Stimulated activated naive CD8-positive, alpha-beta T cell treated with anti-CD3 and anti-CD28 coated beads, Interleukin-15, amount 100 ng/mL, for 72 hours (primary cell): Measurements from ENCODE around the gene FOXN3.
A peak's percentile ranks its signal among the peaks of the same experiment; 100 is the strongest.
"Not testable (repeated sequence)": the region's sequence is repeated elsewhere in the genome, so short reads cannot be mapped to it uniquely, and the experiment has no call there.

Experiments used
- ATAC-seq: fragments of 150-1000 bp; cut with Tn5 transposase; 2 replicates; pipeline ENCODE4 v1.10.0; 2021; ENCODE audit warnings: mild to moderate bottlenecking, moderate library complexity
- DNase-seq, 2 donors: peaks; one replicate each; pipeline ENCODE4 v3.0.0; 2021 to 2022
- H3K27ac Mint-ChIP-seq, 2 donors: one replicate each; pipeline ENCODE4 v1.8.0; 2022; ENCODE audit warnings: mild to moderate bottlenecking in 2 of 2, mixed read lengths in 2 of 2, moderate library complexity in 2 of 2
- H3K27me3 Mint-ChIP-seq: one replicate; pipeline ENCODE4 v1.8.0; 2022; ENCODE audit warnings: mixed read lengths
- H3K4me1 Mint-ChIP-seq: one replicate; pipeline ENCODE4 v1.8.0; 2022; ENCODE audit warnings: mild to moderate bottlenecking, mixed read lengths
- H3K4me3 Mint-ChIP-seq, 2 donors: one replicate each; pipeline ENCODE4 v1.8.0; 2022; ENCODE audit warnings: mild to moderate bottlenecking in 2 of 2, mixed read lengths in 2 of 2, moderate library complexity in 1 of 2
- H3K9me3 Mint-ChIP-seq, 2 donors: one replicate each; pipeline ENCODE4 v1.8.0; 2022; ENCODE audit warnings: mixed read lengths in 2 of 2

Gene FOXN3

DNA sequence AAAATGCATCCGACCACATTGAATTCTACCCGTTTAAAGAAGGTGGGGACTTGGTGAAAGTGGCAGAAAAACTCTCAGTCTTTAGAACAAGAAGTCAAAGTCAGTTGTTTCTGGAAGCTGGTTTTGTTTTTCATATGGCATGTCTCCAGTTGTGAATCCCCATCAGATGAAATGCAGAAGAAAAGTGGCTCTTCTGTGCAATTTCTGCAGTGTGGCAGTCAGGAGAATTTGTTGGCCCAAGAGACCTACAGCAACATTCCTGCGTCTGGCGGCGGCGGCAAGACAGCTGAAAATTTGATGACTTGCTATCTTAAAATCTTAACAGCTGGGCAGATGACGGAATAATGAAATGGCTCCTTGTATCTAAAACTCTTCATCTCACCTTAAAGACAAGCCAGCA lies 201.5 kb downstream of the FOXN3 start:
- Mint-ChIP-seq H3K27ac (peak overlapping the region in 1 of 2 donors; percentile 28), H3K4me3 (no peak overlapping the region), H3K27me3 (no peaks in the 10 kb centered on the region), H3K9me3 (no peaks in the 10 kb centered on the region), H3K4me1 (peaks cover 18% of the 10 kb centered on the region)
- DNase-seq (no peak), ATAC-seq (no peak)

DNA sequence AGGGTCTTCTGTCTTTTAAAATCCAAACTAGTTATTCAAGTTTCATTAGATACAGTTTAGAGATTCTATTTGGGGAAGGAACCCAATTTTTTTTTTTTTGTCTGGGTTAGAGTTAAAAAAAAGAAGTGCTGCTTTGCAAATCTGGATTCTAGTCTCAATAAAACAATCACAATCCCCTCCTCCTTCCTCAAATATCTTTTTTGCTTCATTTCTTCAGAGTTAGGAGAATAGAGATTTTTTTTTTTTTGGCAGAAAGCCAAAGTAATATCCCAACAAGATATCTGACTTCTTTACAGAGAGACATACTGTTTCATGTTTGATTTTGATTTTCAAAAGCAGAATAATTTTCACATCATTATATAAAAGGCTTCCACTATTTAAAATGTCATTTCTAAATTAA lies 201.9 kb downstream of the FOXN3 start:
- Mint-ChIP-seq H3K4me1 (peaks cover 17% of the 10 kb centered on the region), H3K4me3 (no peak overlapping the region), H3K27me3 (no peaks in the 10 kb centered on the region), H3K9me3 (no peaks in the 10 kb centered on the region), H3K27ac (no peak overlapping the region)
- DNase-seq (no peak), ATAC-seq (no peak)

DNA sequence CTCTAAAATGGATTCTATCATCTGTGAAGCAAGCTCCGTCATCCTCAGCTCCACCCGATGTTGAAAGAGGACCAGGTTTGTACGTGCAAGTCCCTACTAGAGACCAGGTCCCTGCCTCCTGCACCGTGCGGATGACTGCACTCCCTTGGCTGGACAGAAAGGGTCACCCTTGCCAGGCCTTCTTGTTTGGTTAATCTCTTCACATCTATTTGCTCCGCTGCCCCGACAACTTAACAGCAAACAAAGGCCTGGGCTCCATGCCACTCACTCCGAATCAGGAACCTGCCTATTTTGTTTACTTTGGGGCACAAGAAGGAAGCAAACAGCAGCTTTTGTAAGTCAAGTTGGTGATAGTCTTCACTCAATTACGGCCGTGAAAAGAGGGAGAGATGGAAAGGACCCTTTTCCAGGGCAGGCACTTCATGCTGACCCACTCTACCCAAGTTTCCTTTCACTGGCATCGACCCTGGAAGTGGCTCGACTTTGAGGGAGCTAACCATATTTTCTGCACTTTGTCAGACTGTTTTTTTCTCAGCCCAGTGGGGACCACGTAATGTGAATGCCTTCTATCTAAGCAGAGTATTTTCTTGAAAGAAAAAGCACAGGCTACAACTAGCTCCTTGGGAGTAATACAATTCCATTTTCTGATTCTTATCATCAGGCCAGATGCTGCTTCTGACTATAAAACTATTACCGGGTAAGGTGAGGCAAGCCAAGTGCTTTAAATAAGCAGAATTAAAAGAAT lies 202.6 kb downstream of the FOXN3 start:
- no peaks in the 10 kb centered on the region for H3K9me3 Mint-ChIP-seq
- H3K27me3 Mint-ChIP-seq = no peaks in the 10 kb centered on the region
- peak overlapping the region in 1 of 2 donors; percentile 73 for H3K27ac Mint-ChIP-seq
- H3K4me1 Mint-ChIP-seq = peaks cover 17% of the 10 kb centered on the region
- ATAC-seq (no peak), DNase-seq (no peak)
- H3K4me3 Mint-ChIP-seq = no peak overlapping the region

DNA sequence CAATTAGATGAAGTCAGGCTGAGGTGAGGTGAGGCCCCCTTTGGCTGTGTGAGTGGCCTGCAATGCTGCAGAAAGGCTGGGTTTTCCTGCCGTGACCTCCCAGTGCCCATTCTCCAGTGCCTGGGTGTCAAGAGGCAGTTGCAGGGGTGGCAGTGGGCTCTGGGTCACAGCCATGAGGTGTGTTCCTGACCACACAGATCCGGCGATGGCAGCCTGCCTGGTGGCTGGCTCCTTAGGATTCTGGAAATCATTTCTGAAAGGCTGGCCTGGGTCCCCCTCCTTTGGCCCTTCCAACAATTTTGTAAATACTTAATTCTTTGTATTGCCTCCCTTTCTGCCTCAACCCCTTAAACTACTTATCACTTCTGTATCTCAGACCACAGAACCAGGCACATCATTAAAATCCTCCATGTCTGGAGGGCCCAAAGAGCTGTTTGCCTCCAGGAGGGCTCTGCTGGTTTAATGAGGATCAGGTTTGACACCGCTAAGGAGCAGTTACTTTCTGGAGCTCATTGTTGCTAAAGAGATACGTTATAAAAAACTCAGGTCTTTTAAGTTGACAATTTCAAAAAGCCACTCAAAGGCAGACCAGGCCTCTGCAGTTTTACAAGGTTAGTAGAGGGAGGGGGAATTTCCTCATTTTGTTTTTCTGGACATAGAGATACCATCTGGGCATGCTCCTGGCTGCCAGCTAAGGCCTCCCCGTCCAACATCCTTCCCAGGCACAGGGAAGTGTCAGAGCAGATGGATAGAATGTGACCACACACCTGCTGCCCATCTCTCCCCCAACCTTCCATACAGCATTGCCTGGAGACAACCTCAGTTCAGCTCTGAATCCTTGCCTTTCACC lies 204.4 kb downstream of the FOXN3 start:
- no peak for DNase-seq
- ATAC-seq = no peak
- Mint-ChIP-seq H3K27ac (peak overlapping the region in 1 of 2 donors; percentile 82), H3K4me3 (no peak overlapping the region), H3K4me1 (peaks cover 23% of the 10 kb centered on the region), H3K9me3 (no peaks in the 10 kb centered on the region), H3K27me3 (no peaks in the 10 kb centered on the region)

DNA sequence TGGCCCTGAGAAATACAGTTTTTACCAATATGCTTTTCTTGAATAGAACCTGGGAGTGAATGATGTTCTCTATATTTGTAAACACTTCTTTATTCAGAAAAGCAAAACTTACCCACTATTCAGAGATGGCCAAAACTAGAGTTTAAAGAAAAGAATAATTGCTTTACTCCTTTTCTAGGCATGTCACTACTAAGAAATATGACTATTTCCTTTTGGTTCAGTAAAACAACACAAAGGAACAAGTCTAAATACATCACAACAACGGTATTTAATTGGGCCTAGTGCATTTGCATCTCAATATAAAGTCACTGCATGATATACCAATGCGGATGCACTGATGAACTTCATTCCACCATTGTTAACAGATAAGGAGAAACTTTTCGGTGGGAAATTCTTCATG lies 207.5 kb downstream of the FOXN3 start:
- ATAC-seq (no peak), DNase-seq (no peak)
- Mint-ChIP-seq H3K4me3 (no peak overlapping the region), H3K4me1 (peaks cover 27% of the 10 kb centered on the region), H3K27me3 (no peaks in the 10 kb centered on the region), H3K27ac (no peak overlapping the region), H3K9me3 (no peaks in the 10 kb centered on the region)

DNA sequence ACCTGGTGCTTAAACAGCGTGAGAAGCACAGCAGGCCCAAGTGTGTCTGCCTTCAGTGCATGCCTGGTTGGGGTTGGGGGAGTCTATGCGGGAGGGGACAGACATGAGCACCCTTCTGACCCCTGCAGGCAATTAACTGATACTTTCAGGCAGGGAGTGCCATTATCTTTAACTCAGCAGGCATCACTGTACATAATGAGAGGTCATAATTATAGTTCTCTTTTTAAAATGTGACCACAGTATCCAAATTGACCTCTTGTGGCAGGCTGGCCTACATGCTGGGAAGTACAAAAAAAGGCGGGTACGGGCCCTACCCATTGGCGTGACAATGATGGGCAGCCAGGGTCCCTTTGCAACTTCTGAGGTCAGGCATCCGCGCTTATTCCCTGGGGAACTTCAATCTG lies 209.1 kb downstream of the FOXN3 start:
- Mint-ChIP-seq H3K9me3 (no peaks in the 10 kb centered on the region), H3K27me3 (no peaks in the 10 kb centered on the region), H3K27ac (no peak overlapping the region), H3K4me3 (no peak overlapping the region), H3K4me1 (peaks cover 35% of the 10 kb centered on the region)
- DNase-seq (no peak), ATAC-seq (no peak)

DNA sequence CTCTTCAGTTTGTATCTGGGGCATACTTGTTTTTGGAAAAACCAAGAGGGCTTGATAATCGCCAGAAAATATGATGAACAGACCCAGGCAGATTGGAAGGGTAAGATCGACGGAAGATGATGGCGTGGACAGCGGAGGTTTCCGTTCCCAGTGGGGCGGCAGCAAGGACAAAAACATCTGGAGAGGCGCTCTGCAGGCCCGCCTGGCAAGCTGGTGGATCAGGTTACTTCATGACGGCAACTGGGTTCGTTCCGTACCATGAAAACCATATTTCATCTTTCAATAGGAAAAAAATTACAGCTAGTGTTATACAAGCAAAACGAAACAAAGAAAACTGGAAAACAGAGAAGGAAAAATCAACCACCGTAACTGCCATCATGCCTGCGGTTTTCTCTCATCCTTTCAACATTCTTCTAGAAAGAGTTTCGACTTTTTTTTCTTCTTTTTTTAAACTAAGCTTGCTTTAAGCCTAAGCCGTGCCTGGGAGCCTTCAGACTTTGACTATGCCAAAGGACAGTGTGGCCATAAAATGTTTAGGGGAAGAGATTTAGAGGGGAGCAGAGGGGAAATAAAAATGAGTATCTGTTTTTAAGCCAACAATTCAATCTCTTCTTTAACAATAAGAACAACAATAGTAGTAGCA lies 210.5 kb downstream of the FOXN3 start:
- H3K9me3 Mint-ChIP-seq = no peaks in the 10 kb centered on the region
- H3K27me3 Mint-ChIP-seq = no peaks in the 10 kb centered on the region
- peak overlapping the region in 1 of 2 donors; percentile 73 for H3K27ac Mint-ChIP-seq
- DNase-seq (no peak), ATAC-seq (no peak)
- H3K4me1 Mint-ChIP-seq = peaks cover 48% of the 10 kb centered on the region
- H3K4me3 Mint-ChIP-seq = no peak overlapping the region

DNA sequence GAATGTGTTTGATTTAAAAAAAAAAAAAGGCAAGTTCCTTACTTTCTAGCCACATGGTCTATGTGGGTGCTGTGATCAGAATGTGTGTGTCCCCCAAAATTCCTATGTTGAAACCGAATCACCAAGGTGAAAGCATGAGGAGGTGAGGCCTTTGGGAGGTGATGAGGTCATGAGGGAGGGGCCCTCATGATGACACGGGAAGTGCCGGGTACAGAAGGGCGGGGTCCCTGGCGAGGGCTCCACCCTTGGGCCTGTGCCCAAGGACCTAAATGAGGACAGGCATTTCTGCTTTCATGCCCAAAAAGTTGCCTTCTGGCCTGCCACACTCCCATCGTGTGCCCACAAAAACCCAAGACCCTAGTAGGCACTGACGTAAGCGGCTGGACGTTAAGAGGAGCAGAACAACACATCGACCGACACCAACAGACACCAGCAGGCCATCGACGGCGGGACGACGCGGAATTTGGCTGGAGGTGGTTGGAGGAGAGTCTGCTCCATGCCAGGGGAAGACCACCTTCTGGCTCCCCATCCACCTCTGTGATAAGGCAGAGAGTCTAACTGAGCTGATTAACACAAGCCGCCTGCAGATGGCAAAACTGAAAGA lies 211.8 kb downstream of the FOXN3 start:
- DNase-seq (no peak), ATAC-seq (no peak)
- peak overlapping the region in 1 of 2 donors; percentile 19 for H3K27ac Mint-ChIP-seq
- H3K27me3 Mint-ChIP-seq = no peaks in the 10 kb centered on the region
- no peak overlapping the region for H3K4me3 Mint-ChIP-seq
- H3K9me3 Mint-ChIP-seq = no peaks in the 10 kb centered on the region
- H3K4me1 Mint-ChIP-seq = peaks cover 60% of the 10 kb centered on the region

DNA sequence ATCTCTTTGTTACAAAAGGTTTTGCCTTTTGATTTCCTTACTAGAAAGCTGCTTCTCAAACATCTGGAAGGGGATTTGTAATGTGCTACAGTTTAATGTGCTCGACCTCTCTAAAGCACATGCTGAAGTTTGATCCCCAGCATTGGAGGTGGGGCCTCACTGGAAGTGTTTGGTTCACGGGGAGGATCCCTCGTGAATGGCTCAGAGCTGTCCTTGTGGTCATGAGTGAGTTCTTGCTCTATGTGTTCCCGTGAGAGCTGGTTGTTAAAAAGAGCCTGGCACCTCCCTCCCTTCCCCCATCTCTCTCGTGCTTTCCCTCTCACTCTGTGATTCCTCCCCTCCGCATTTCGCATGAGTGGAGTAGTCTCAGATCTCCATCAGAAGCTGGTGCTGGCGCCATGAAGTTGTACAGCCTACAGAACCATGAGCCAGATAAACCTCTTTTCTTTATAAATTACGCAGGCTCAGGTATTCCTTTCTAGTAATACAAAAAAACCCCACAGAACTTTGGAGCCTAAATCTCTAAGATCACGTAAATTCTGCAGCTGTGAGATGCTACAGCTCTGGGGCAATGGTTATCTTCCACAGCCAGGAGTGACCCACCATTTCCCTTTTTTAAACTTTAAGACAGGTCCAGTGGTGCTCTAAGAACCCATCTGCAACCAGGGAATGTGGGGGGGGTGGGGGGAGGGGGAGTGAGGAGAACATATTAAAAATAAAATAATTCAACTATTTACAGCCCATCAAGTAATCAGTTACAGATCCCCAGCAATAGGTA lies 214.4 kb downstream of the FOXN3 start:
- ATAC-seq (no peak), DNase-seq (no peak)
- Mint-ChIP-seq H3K27ac (no peak overlapping the region), H3K4me3 (no peak overlapping the region), H3K27me3 (no peaks in the 10 kb centered on the region), H3K9me3 (no peaks in the 10 kb centered on the region), H3K4me1 (peaks cover 75% of the 10 kb centered on the region)

DNA sequence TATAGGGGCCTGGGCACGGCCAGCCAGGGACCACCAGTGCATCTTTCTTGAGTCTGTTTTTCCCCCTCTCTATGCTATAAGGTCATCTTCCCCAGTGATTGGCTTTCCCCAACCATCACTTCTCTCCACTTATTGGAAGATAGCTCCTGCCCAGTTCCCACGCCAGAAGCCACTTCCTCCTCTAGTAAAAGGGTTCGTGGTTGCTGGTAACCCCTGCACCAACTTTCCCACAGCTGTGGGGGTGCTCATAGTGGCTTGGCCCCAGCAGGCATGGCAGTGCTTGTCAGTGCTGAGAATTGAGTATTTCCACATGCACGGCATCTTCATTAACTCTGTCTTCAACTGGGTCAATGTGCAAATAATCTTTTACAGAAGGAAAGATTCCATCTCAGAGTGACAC lies 215.4 kb downstream of the FOXN3 start:
- DNase-seq (peak in 1 of 2 donors; percentile 19), ATAC-seq (peak; percentile 68)
- H3K4me3 Mint-ChIP-seq = no peak overlapping the region
- H3K27ac Mint-ChIP-seq = peak overlapping the region; percentile 9 to 48
- H3K27me3 Mint-ChIP-seq = no peaks in the 10 kb centered on the region
- no peaks in the 10 kb centered on the region for H3K9me3 Mint-ChIP-seq
- peaks cover 83% of the 10 kb centered on the region for H3K4me1 Mint-ChIP-seq

DNA sequence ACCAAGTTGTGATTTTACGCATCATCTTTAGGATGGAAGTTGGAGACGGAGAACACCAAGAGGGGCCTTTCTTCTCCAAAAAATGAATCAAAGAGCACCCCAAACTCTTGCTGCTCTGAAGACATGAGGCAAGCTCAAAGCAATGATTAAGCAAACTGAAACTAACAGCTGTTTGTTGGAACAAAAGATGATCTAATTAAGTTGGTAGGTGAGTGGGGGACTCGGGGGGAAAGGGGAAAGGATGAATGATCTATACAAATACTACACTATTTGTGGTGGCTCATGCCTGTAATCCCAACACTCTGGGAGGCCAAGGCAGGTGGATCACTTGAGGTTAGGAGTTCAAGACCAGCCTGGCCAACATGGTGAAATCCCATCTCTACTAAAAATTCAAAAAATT lies 217.7 kb downstream of the FOXN3 start:
- not testable (repeated sequence) for DNase-seq, H3K9me3 Mint-ChIP-seq, ATAC-seq, H3K4me3 Mint-ChIP-seq, H3K27me3 Mint-ChIP-seq
- H3K4me1 Mint-ChIP-seq = peaks cover 85% of the 10 kb centered on the region
- peak overlapping the region in 1 of 2 donors; percentile 63 for H3K27ac Mint-ChIP-seq

DNA sequence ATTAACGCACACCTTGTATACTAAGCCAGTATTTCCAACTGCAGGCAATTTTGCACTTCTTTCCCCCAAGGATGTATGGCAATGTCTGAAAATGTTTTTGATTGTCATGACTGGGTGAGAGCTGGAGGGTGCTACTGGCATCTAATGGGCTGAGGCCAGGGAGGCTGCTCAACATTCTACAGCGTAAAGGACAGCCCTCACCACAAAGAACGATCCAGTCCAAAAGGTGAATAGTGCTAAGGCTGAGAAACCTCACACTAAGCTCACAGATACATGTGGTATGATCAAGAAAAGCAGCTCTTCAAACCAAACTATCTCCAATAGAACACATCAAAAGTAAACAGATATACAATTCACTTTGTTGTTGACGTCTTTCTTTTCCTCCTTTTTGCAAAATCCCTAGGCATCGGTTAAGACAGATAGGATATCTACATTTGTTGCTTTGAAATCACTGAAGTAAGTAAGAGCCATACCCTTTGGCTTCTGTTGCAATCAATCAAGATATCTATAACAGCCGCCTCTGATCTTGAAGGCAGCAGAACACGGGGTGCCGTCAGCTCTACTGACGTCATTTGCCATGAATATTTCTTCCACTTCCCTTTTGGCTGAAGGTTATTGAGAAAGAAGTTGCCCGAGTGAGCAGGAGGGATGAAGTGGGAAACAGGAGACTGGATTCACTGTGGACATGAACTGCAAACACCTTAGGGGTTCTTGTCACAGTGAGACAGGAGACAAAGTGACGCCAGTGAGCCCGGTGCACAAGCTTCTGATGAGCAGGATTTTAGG lies 218.3 kb downstream of the FOXN3 start:
- no peaks in the 10 kb centered on the region for H3K9me3 Mint-ChIP-seq
- H3K27ac Mint-ChIP-seq = no peak overlapping the region
- H3K4me1 Mint-ChIP-seq = peaks cover 80% of the 10 kb centered on the region
- no peak overlapping the region for H3K4me3 Mint-ChIP-seq
- ATAC-seq (no peak), DNase-seq (no peak)
- no peaks in the 10 kb centered on the region for H3K27me3 Mint-ChIP-seq

DNA sequence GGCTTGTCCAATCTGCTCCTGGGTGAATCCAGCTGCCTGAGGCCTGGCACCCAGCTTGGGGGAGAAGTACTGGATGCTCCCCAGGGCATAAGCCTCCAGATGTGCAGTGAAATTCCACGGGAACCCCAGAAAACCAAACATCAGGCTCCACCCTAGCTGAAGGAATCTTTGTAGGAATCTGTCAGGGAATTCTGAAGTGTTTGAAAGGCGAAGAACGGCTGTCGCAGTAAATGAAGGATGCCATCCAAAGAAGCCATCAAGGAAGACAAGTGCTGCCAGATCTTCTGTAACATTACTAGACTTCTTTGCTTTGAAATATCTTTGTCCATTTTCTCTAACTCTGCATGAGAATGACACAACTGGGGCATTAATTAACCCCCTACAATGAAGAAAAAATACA lies 219.4 kb downstream of the FOXN3 start:
- no peak overlapping the region for H3K4me3 Mint-ChIP-seq
- peaks cover 71% of the 10 kb centered on the region for H3K4me1 Mint-ChIP-seq
- no peak for ATAC-seq
- no peaks in the 10 kb centered on the region for H3K27me3 Mint-ChIP-seq
- no peak overlapping the region for H3K27ac Mint-ChIP-seq
- DNase-seq = no peak
- H3K9me3 Mint-ChIP-seq = no peaks in the 10 kb centered on the region

DNA sequence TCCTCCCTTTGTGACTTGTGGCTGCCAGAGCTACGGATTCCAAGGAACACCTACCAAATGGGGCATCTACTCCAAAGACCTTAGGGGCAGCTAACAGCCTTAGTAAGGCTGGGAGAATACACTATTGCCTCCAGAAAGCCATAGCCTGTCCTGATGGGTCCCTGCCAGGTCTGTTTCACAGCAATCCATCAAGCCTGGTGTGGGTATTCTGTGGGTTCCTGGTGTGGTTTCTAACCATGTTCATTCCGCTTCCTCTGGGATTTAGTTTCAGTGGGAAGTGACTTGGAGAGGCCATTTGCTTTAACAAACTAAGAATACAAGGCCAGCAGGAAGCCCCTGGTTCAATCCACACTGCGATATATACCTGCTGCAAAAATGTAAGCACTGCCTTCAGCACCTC lies 220.5 kb downstream of the FOXN3 start:
- Mint-ChIP-seq H3K27me3 (no peaks in the 10 kb centered on the region), H3K27ac (peak overlapping the region in 1 of 2 donors; percentile 80), H3K4me1 (peaks cover 60% of the 10 kb centered on the region), H3K4me3 (no peak overlapping the region), H3K9me3 (no peaks in the 10 kb centered on the region)
- DNase-seq (no peak), ATAC-seq (no peak)
